ENCODE measurements around the gene PRPF6.

Gene PRPF6

GRCh38 chr20:64044484-64045247 is 63.7 kb downstream of the PRPF6 start:
- TF ChIP-seq TAF1 (IDR thresholded peaks at IDR 0.05; ENCODE audit: borderline replicate concordance, low read depth, low read length), result no peak
- TF ChIP-seq POLR2A (IDR thresholded peaks at IDR 0.05; ENCODE audit: low read depth, low read length), result no peak
- TF ChIP-seq POLR2AphosphoS5 (IDR thresholded peaks at IDR 0.05; ENCODE audit: low read depth, low read length), result no peak
- FAIRE-seq (no peak), DNase-seq (ENCODE audit: insufficient read length) (no peak)

- DNase-seq (ENCODE audit: insufficient read length) (no peak), FAIRE-seq (no peak)
- no peak for TF ChIP-seq POLR2AphosphoS5 (IDR thresholded peaks at IDR 0.05; ENCODE audit: low read depth, low read length)
- TF ChIP-seq TAF1 (IDR thresholded peaks at IDR 0.05; ENCODE audit: borderline replicate concordance, low read depth, low read length), result no peak
- TF ChIP-seq POLR2A (IDR thresholded peaks at IDR 0.05; ENCODE audit: low read depth, low read length), result no peak
Observed at GRCh38 chr20:64045346-64046011, 64.5 kb downstream of the PRPF6 start.

GRCh38 chr20:64047046-64047389 is 66.1 kb downstream of the PRPF6 start:
- TF ChIP-seq TAF1 (IDR thresholded peaks at IDR 0.05; ENCODE audit: borderline replicate concordance, low read depth, low read length), result no peak
- TF ChIP-seq POLR2A (IDR thresholded peaks at IDR 0.05; ENCODE audit: low read depth, low read length), result no peak
- no peak for DNase-seq (ENCODE audit: insufficient read length)
- FAIRE-seq, result no peak

- DNase-seq (ENCODE audit: insufficient read length) (no peak), FAIRE-seq (no peak)
- TF ChIP-seq TAF1 (IDR thresholded peaks at IDR 0.05; ENCODE audit: borderline replicate concordance, low read depth, low read length) (no peak), POLR2A (IDR thresholded peaks at IDR 0.05; ENCODE audit: low read depth, low read length) (no peak), POLR2AphosphoS5 (IDR thresholded peaks at IDR 0.05; ENCODE audit: low read depth, low read length) (no peak)
Observed at GRCh38 chr20:64047968-64048401, 67.1 kb downstream of the PRPF6 start.

- no peak for DNase-seq (ENCODE audit: insufficient read length)
- TF ChIP-seq TAF1 (IDR thresholded peaks at IDR 0.05; ENCODE audit: borderline replicate concordance, low read depth, low read length), result no peak
- TF ChIP-seq POLR2AphosphoS5 (IDR thresholded peaks at IDR 0.05; ENCODE audit: low read depth, low read length), result no peak
- TF ChIP-seq POLR2A (IDR thresholded peaks at IDR 0.05; ENCODE audit: low read depth, low read length), result no peak
- FAIRE-seq, result no peak
Observed at GRCh38 chr20:64048402-64049044, 67.6 kb downstream of the PRPF6 start.

- DNase-seq (ENCODE audit: insufficient read length), result no peak
- no peak for TF ChIP-seq POLR2A (IDR thresholded peaks at IDR 0.05; ENCODE audit: low read depth, low read length)
- no peak for TF ChIP-seq POLR2AphosphoS5 (IDR thresholded peaks at IDR 0.05; ENCODE audit: low read depth, low read length)
- no peak for TF ChIP-seq TAF1 (IDR thresholded peaks at IDR 0.05; ENCODE audit: borderline replicate concordance, low read depth, low read length)
- FAIRE-seq, result no peak
Observed at GRCh38 chr20:64049060-64049877, 68.3 kb downstream of the PRPF6 start, which contains the start of gene SOX18. Gene SOX18 (minus strand): TSS chr20:64049639. CDS start chr20:64049516, 123 bp downstream.

GRCh38 chr20:64049878-64050260 is 68.9 kb downstream of the PRPF6 start:
- FAIRE-seq (no peak), DNase-seq (ENCODE audit: insufficient read length) (no peak)
- TF ChIP-seq TAF1 (IDR thresholded peaks at IDR 0.05; ENCODE audit: borderline replicate concordance, low read depth, low read length) (no peak), POLR2A (IDR thresholded peaks at IDR 0.05; ENCODE audit: low read depth, low read length) (no peak), POLR2AphosphoS5 (IDR thresholded peaks at IDR 0.05; ENCODE audit: low read depth, low read length) (no peak)

- FAIRE-seq, result no peak
- no peak for DNase-seq (ENCODE audit: insufficient read length)
- TF ChIP-seq POLR2AphosphoS5 (IDR thresholded peaks at IDR 0.05; ENCODE audit: low read depth, low read length) (no peak), TAF1 (IDR thresholded peaks at IDR 0.05; ENCODE audit: borderline replicate concordance, low read depth, low read length) (no peak), POLR2A (IDR thresholded peaks at IDR 0.05; ENCODE audit: low read depth, low read length) (no peak)
Observed at GRCh38 chr20:64050261-64051032, 69.5 kb downstream of the PRPF6 start.

GRCh38 chr20:64051033-64051452 is 70.1 kb downstream of the PRPF6 start:
- no peak for TF ChIP-seq POLR2AphosphoS5 (IDR thresholded peaks at IDR 0.05; ENCODE audit: low read depth, low read length)
- no peak for TF ChIP-seq TAF1 (IDR thresholded peaks at IDR 0.05; ENCODE audit: borderline replicate concordance, low read depth, low read length)
- no peak for TF ChIP-seq POLR2A (IDR thresholded peaks at IDR 0.05; ENCODE audit: low read depth, low read length)
- DNase-seq (ENCODE audit: insufficient read length), result no peak
- FAIRE-seq, result no peak

GRCh38 chr20:64051561-64052325 is 70.8 kb downstream of the PRPF6 start:
- TF ChIP-seq POLR2A (IDR thresholded peaks at IDR 0.05; ENCODE audit: low read depth, low read length), result no peak
- TF ChIP-seq TAF1 (IDR thresholded peaks at IDR 0.05; ENCODE audit: borderline replicate concordance, low read depth, low read length), result no peak
- TF ChIP-seq POLR2AphosphoS5 (IDR thresholded peaks at IDR 0.05; ENCODE audit: low read depth, low read length), result no peak
- DNase-seq (ENCODE audit: insufficient read length) (no peak), FAIRE-seq (no peak)
